Stimulated activated CD4-positive, alpha-beta T cell treated with anti-CD3 and anti-CD28 coated beads, Interleukin-2, amount 100 ng/mL, for 4 hours (primary cell): ENCODE results near the gene DYNC1H1.
"Not testable (repeated sequence)": the region's sequence is repeated elsewhere in the genome, so short reads cannot be mapped to it uniquely, and the experiment has no call there.

Experiments
- DNase-seq: peaks from one replicate; pipeline ENCODE4 v3.0.0-alpha.2; 2020; ENCODE audit warnings: low read depth

DYNC1H1 gene

GRCh38 chr14:101963656-101964296, 597 bp upstream of the DYNC1H1 start:
- DNase-seq, result no peak

GRCh38 chr14:101965181-101965544, 790 bp downstream of the DYNC1H1 start:
- DNase-seq, result no peak

GRCh38 chr14:101965770-101966722, 1.7 kb downstream of the DYNC1H1 start:
- DNase-seq, result no peak

GRCh38 chr14:101966742-101967141, 2.4 kb downstream of the DYNC1H1 start:
- DNase-seq, result no peak

- no peak for DNase-seq
Measured at GRCh38 chr14:101968186-101968585, 3.8 kb downstream of the DYNC1H1 start.

- no peak for DNase-seq
Measured at GRCh38 chr14:101969481-101969880, 5.1 kb downstream of the DYNC1H1 start.

GRCh38 chr14:101970830-101971400, 6.5 kb downstream of the DYNC1H1 start:
- no peak for DNase-seq

- DNase-seq, result not testable (repeated sequence)
Measured at GRCh38 chr14:101971458-101971857, 7.1 kb downstream of the DYNC1H1 start.

GRCh38 chr14:101972126-101972866, 7.9 kb downstream of the DYNC1H1 start:
- no peak for DNase-seq

- no peak for DNase-seq
Measured at GRCh38 chr14:101973356-101973755, 9.0 kb downstream of the DYNC1H1 start.

- no peak for DNase-seq
Measured at GRCh38 chr14:101975231-101975630, 10.9 kb downstream of the DYNC1H1 start.

- no peak for DNase-seq
Measured at GRCh38 chr14:101977311-101978071, 13.1 kb downstream of the DYNC1H1 start.

GRCh38 chr14:101979666-101980065, 15.3 kb downstream of the DYNC1H1 start:
- DNase-seq, result no peak

GRCh38 chr14:101980251-101980650, 15.9 kb downstream of the DYNC1H1 start:
- DNase-seq, result no peak

- DNase-seq, result no peak
Measured at GRCh38 chr14:101980700-101981099, 16.3 kb downstream of the DYNC1H1 start.

GRCh38 chr14:101982621-101983020, 18.2 kb downstream of the DYNC1H1 start:
- DNase-seq, result no peak

GRCh38 chr14:101984831-101985230, 20.5 kb downstream of the DYNC1H1 start:
- DNase-seq, result not testable (repeated sequence)

GRCh38 chr14:101985957-101986356, 21.6 kb downstream of the DYNC1H1 start:
- no peak for DNase-seq

- DNase-seq, result no peak
Measured at GRCh38 chr14:101986953-101987352, 22.6 kb downstream of the DYNC1H1 start.

- no peak for DNase-seq
Measured at GRCh38 chr14:101988377-101988776, 24.0 kb downstream of the DYNC1H1 start.

GRCh38 chr14:101991352-101991751, 27.0 kb downstream of the DYNC1H1 start:
- no peak for DNase-seq
